NCI-H2171 treated with DMSO at 0.1 percent for 48 hours (cell line): ENCODE results near the gene ZNF714.

Source experiments
- DNase-seq: peaks from one replicate; lab custom pipeline; 2025; lab: John Stamatoyannopoulos, UW

ZNF714 gene

GRCh38 chr19:21082011-21082975, at the start of gene ZNF714:
ZNF714 (plus strand) TSS chr19:21082203; CDS start chr19:21098269, 16,066 bp downstream.
- DNase-seq = no peak

DNA sequence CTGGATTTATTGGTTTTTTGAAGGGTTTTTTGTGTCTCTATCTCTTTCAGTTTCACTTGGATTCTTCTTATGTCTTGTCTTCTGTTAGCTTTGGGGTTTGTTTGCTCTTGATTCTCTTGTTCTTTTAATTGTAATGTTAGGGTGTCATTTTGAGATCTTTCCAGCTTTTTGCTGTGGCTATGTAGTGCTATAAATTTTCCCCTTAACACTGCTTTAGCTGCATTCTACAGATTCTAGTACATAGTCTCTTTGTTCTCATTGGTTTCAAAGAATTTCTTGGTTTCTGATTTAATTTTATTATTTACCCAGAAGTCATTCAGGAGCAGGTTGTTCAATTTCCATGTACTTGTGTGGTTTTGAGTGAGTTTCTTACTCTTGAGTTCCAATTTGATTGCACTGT, 37.0 kb upstream of the ZNF714 start:
- no peak for DNase-seq

GRCh38 chr19:21046489-21046888, 35.5 kb upstream of the ZNF714 start:
- no peak for DNase-seq

DNA sequence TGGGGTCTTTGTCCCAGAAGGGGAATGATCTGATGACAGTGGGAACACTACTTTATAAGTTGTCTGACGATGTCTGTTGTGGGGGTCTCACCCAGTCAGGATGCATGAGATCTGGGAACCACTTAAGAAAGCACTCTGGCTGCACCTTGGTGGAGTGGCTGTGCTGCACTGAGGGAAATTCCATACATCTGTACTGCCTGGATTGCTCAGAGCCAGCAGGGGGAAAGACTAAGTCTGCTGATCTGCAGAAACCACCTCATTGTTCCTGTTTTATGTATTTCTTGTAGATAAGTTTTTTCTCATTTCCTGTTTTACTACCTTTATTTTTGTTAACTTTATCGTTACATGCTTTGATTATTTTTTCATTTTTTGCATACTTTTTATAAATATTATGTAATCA, 34.3 kb upstream of the ZNF714 start:
- DNase-seq = no peak

DNA sequence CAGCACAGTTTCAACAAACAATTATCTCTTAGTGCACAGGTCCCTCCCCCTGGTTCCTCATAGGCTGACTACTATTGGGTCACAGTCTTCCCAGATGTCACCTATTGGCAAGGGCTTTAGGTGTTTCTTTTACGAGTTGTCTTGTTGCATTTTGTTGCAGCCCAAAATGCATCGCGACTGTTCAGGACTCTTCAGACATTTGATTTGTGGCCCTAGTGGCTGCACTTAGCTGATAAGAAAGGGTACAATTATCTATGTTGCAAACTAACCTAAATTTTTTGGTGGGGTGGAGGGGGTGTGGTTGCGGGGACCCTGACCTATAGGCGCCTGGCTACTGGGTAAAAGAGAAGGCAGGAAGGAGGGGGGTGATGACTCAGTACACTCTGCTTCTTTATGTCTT, 29.1 kb upstream of the ZNF714 start:
- DNase-seq = no peak

DNA sequence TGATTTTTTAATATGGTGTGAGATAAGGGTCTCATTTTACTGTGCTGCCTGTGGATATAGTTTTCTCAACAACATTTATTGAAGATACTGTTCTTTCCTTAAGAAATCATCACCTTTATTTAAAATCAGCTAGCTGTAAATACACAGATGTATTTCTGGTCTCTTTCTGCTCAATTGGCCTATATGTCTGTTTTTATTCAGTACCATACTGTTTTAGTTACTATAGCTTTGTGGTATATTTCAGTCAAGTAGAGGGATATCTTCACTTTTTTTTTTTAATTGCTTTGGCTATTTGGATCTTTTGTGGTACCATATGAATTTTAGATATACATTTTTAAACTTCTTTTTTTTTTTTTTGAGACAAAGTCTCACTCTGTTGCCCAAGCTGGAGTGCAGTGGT, 16.7 kb upstream of the ZNF714 start:
- no peak for DNase-seq

- no peak for DNase-seq
Observed at GRCh38 chr19:21084343-21084742, 2.3 kb downstream of the ZNF714 start.

GRCh38 chr19:21087871-21088270, 5.9 kb downstream of the ZNF714 start:
- no peak for DNase-seq

DNA sequence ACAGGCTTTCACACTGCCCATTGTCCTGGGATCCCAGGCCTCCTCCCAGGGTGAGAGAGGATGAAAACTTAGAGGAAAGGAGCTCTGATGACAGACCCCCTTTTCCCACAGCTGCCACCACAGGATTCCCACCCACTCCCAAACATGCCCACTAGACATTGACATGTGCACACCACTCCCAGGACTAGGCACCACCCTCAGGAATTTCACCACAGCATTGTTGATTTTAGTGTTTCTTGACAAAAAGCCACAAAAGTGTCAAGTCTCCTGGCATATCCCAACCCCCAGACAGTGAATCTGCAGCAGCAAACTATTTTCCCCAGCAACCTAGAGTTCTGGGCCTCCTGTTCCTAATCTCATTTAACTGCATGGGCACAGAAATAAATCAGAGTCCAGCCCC, 10.1 kb downstream of the ZNF714 start:
- no peak for DNase-seq

GRCh38 chr19:21094347-21095025, 12.5 kb downstream of the ZNF714 start:
- DNase-seq = no peak

DNA sequence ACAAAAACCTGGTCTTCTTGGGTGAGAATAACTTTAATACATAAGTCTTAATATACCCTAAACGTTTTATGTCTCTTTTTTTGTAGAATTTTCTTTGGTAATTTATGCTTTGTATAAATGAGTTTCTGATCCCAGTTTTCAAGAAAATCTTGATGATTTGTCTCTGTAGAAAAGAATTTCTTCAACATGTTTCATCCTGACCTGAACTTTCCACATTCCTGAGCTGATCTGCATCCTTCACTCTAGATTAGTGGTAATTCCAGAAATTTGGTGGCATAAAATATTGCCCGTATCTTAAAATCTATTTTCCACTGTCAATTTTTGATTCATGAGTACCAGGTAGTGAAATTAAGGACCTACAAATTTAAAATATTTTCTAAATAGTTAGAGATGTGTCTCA, 16.3 kb downstream of the ZNF714 start:
- DNase-seq = no peak

DNA sequence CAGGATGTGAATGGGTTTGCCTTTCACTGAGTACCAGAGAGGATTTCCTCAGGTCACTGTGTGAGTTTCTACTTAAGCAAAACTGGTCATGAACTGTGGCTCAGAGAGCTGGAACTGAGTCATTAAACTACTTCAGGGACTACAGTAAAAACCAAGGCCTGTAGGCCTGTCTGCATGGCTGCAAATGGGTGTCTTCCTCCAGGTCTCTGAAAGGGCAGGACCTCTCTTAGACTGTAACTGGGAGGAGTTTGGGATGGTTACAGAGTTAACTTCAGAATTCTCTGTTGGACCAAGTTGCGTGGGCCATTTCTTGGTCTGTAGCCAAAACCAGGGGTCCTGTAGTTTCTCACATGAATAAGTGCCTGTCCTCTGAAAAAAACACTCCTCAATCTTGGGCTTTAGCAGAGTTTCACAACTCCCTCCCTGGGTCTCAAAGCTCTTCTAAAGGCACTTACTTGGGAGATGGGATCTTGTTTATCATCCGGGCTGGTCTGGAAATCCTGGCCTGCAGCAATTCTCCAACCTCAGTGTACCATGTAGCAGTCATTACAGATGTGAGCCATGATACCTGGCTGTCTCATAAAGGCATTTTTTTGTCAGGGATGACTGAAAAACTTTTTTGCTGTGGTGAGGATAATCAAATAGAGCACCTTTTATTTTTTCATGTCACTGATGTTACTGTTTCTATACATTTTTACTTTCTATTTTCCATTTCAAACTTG, 19.7 kb downstream of the ZNF714 start:
- DNase-seq = no peak

- DNase-seq = no peak
Observed at GRCh38 chr19:21109116-21109515, 27.1 kb downstream of the ZNF714 start.

DNA sequence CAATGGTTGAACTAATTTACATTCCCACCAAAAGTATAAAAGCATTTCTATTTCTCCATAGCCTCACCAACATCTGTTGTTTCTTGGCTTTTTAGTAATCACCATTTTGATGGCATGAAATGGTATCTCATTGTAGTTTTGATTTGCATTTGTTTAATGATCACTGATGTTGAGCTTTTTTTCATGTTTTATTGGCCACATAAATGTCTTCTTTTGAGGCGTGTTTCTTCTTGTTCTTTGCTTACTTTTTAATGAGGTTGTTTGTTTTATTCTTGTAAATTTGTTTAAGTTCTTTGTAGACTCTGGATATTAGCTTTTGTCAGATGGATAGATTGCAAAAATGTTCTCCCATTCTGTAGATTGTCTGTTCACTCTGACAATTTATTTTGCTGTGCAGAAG, 28.2 kb downstream of the ZNF714 start:
- no peak for DNase-seq

- no peak for DNase-seq
Observed at GRCh38 chr19:21115430-21115829, 33.4 kb downstream of the ZNF714 start.

DNA sequence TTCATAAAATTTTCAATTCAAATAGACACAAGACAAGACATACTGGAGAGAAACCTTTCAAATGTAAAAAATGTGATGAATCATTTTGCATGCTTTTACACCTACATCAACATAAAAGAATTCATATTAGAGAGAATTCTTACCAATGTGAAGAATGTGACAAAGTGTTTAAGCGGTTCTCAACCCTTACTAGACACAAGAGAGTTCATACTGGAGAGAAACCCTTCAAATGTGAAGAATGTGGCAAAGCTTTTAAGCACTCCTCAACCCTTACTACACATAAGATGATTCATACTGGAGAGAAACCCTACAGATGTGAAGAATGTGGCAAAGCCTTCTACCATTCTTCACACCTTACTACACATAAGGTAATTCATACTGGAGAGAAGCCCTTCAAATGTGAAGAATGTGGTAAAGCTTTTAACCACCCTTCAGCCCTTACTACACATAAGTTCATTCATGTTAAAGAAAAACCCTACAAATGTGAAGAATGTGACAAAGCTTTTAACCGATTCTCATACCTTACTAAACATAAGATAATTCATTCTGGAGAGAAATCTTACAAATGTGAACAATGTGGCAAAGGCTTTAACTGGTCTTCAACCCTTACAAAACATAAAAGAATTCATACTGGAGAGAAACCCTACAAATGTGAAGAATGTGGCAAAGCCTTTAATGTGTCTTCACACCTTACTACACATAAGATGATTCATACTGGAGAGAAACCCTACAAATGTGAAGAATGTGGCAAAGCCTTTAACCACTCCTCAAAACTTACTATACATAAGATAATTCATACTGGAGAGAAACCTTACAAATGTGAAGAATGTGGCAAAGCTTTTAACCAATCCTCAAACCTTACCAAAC, 35.3 kb downstream of the ZNF714 start:
- DNase-seq = no peak

DNA sequence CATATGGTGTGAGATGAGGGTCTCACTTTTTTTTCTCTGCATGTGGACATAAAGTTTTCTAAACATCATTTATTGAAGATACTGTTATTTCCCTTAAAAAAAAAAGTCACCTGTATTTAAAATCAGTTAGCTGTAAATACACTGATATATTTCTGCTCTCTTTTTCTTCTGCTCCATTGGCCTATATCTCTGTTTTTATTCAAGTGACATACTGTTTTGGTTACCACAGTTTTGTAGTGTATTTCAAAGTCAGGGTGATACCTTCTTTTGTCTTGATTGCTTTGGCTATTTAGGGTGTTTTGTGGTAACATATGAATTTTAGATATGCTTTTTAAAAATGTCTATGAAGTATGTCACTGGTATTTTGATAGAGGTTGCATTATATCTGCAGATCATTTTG, 44.1 kb downstream of the ZNF714 start:
- DNase-seq = no peak

DNA sequence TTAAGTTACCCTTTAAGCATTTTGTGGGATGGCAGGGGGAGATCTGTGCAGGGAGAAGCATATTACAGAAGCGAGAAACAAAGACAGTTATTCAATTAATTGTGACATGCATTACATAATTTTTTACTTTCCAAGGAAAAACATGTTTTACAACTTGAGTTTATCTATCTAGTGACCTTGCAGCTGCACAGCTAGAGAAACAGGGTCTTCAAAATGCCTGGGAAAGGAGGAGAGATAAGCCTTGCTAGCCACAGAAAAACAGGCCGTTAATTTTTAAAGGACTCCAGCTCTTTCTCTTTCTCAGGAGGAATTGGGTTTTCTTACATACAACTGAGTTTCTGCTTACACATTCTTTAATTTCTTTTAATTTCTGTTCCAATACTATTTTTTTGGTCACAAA, 45.0 kb downstream of the ZNF714 start:
- DNase-seq = no peak

DNA sequence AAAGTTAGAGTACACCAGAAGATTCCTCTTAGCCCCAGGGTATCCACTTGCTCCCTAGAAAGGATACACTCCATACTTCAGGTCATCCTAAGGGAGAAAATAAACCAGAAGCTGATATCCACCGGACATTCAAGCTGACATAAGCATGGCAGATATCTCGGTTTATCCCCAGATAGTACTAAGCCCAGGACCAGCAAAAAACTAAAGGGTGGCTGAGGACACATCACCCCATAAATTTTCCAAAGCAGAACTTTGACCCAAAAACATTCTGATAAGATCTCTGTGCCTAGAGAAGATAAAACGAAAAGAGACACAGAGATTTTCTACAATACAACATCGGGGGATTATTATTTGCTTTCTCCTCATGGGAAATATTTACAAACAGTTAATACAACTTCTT, 45.9 kb downstream of the ZNF714 start:
- DNase-seq = no peak

- no peak for DNase-seq
Observed at GRCh38 chr19:21128901-21129698, 47.1 kb downstream of the ZNF714 start.
